Neural crest cell (in vitro differentiated cells): ENCODE measurements around the gene POT1. TPM values are rescaled to one million over a fixed set of nuclear protein-coding genes. Genes with fewer than 3 reads are reported as not detected.

ENCODE experiments used
- DNase-seq: peaks from one replicate; pipeline ENCODE4 v3.0.0; 2021; ENCODE audit warnings: low read depth, mixed read lengths, low spot score
- H3K27ac Mint-ChIP-seq: one replicate; pipeline ENCODE4 v1.8.0; 2021; ENCODE audit warnings: mild to moderate bottlenecking, mixed read lengths; ENCODE audit not compliant: unreplicated experiment
- H3K27me3 Mint-ChIP-seq: 2 replicates; pipeline ENCODE4 v1.8.0; 2021; ENCODE audit warnings: low read depth, mild to moderate bottlenecking, mixed read lengths
- H3K36me3 Mint-ChIP-seq: 2 replicates; pipeline ENCODE4 v1.8.0; 2021; ENCODE audit warnings: low read depth, mild to moderate bottlenecking, mixed read lengths
- H3K4me1 Mint-ChIP-seq: 2 replicates; pipeline ENCODE4 v1.8.0; 2021; ENCODE audit warnings: mixed read lengths
- H3K4me3 Mint-ChIP-seq: one replicate; pipeline ENCODE4 v1.8.0; 2021; ENCODE audit warnings: mild to moderate bottlenecking, mixed read lengths
- H3K9me3 Mint-ChIP-seq: 2 replicates; pipeline ENCODE4 v1.8.0; 2021; ENCODE audit warnings: mixed read lengths
- CTCF ChIP-seq: fragments of 200-600 bp; sonication (generic); conservative IDR thresholded peaks from 2 replicates; pipeline ENCODE4 v1.5.0; 2021; ENCODE audit warnings: antibody characterized with exemption, mild to moderate bottlenecking
- total RNA-seq: library from RNA; stranded (reverse); gene quantifications from 2 replicates; pipeline ENCODE4 v1.2.1, GENCODE V29; 2021

The POT1 gene
- total RNA-seq, 1 donor from 2014 or later = 23.6 TPM

GRCh38 chr7:124780056-124780455 is 149.6 kb downstream of the POT1 start:
- no peak for DNase-seq
- H3K27me3 Mint-ChIP-seq = no peaks in the 10 kb centered on the region
- H3K4me1 Mint-ChIP-seq = peaks cover 12% of the 10 kb centered on the region
- no peak for TF ChIP-seq CTCF
- H3K36me3 Mint-ChIP-seq = no peaks in the 10 kb centered on the region
- no peak overlapping the region for H3K27ac Mint-ChIP-seq
- no peaks in the 10 kb centered on the region for H3K9me3 Mint-ChIP-seq
- no peak overlapping the region for H3K4me3 Mint-ChIP-seq

GRCh38 chr7:124779620-124780019 is 150.0 kb downstream of the POT1 start:
- Mint-ChIP-seq H3K36me3 (no peaks in the 10 kb centered on the region), H3K9me3 (no peaks in the 10 kb centered on the region), H3K4me1 (peaks cover 12% of the 10 kb centered on the region), H3K27me3 (no peaks in the 10 kb centered on the region), H3K27ac (no peak overlapping the region), H3K4me3 (no peak overlapping the region)
- TF ChIP-seq CTCF = no peak
- DNase-seq = no peak

GRCh38 chr7:124779194-124779593 is 150.4 kb downstream of the POT1 start:
- no peaks in the 10 kb centered on the region for H3K36me3 Mint-ChIP-seq
- no peaks in the 10 kb centered on the region for H3K27me3 Mint-ChIP-seq
- no peak overlapping the region for H3K27ac Mint-ChIP-seq
- no peaks in the 10 kb centered on the region for H3K9me3 Mint-ChIP-seq
- H3K4me1 Mint-ChIP-seq = peaks cover 12% of the 10 kb centered on the region
- no peak for TF ChIP-seq CTCF
- no peak overlapping the region for H3K4me3 Mint-ChIP-seq
- no peak for DNase-seq

- DNase-seq = no peak
- Mint-ChIP-seq H3K27me3 (no peaks in the 10 kb centered on the region), H3K27ac (no peak overlapping the region), H3K4me1 (peaks cover 7% of the 10 kb centered on the region), H3K36me3 (no peaks in the 10 kb centered on the region), H3K4me3 (no peak overlapping the region), H3K9me3 (no peaks in the 10 kb centered on the region)
- no peak for TF ChIP-seq CTCF
These were observed 152.4 kb downstream of the POT1 start for GRCh38 chr7:124777268-124777667.

GRCh38 chr7:124776153-124776552 is 153.5 kb downstream of the POT1 start:
- DNase-seq = no peak
- H3K4me3 Mint-ChIP-seq = no peak overlapping the region
- H3K9me3 Mint-ChIP-seq = no peaks in the 10 kb centered on the region
- no peak for TF ChIP-seq CTCF
- no peaks in the 10 kb centered on the region for H3K4me1 Mint-ChIP-seq
- no peaks in the 10 kb centered on the region for H3K36me3 Mint-ChIP-seq
- no peaks in the 10 kb centered on the region for H3K27me3 Mint-ChIP-seq
- H3K27ac Mint-ChIP-seq = no peak overlapping the region

GRCh38 chr7:124775422-124775821 is 154.2 kb downstream of the POT1 start:
- H3K27ac Mint-ChIP-seq = no peak overlapping the region
- H3K36me3 Mint-ChIP-seq = no peaks in the 10 kb centered on the region
- no peak for TF ChIP-seq CTCF
- no peaks in the 10 kb centered on the region for H3K27me3 Mint-ChIP-seq
- H3K4me1 Mint-ChIP-seq = no peaks in the 10 kb centered on the region
- H3K9me3 Mint-ChIP-seq = no peaks in the 10 kb centered on the region
- DNase-seq = no peak
- no peak overlapping the region for H3K4me3 Mint-ChIP-seq
